Activated T-cell treated with anti-CD3 and anti-CD28 coated beads, Interleukin-2, amount 50 U/mL, for 1 hour (primary cell): ENCODE results near the gene SNED1.
"Not testable (repeated sequence)": the region's sequence is repeated elsewhere in the genome, so short reads cannot be mapped to it uniquely, and the experiment has no call there.

Source experiments
- DNase-seq: peaks from one replicate; pipeline ENCODE4 v3.0.0-alpha.2; 2020

The SNED1 gene

DNA sequence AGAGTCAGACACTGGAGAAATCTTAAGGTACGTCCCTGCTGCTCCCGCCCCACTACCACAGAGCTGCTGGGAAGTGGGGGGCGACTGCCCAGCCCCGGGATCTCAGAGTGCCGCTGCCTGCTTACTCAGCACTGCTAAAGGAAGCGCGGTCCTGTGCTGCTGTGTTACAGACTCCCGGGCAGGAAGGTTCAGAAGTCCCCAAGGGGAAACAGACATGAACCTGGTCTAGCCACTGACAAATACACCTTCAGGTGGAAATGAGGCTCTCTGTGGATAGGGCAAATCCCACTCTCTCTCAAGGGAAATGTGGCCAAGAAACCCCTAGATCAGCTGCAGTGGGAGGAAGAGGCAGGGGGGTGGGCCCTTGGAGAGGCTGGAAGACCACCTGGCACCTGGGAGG lies 90.0 kb downstream of the SNED1 start:
- no peak for DNase-seq

DNA sequence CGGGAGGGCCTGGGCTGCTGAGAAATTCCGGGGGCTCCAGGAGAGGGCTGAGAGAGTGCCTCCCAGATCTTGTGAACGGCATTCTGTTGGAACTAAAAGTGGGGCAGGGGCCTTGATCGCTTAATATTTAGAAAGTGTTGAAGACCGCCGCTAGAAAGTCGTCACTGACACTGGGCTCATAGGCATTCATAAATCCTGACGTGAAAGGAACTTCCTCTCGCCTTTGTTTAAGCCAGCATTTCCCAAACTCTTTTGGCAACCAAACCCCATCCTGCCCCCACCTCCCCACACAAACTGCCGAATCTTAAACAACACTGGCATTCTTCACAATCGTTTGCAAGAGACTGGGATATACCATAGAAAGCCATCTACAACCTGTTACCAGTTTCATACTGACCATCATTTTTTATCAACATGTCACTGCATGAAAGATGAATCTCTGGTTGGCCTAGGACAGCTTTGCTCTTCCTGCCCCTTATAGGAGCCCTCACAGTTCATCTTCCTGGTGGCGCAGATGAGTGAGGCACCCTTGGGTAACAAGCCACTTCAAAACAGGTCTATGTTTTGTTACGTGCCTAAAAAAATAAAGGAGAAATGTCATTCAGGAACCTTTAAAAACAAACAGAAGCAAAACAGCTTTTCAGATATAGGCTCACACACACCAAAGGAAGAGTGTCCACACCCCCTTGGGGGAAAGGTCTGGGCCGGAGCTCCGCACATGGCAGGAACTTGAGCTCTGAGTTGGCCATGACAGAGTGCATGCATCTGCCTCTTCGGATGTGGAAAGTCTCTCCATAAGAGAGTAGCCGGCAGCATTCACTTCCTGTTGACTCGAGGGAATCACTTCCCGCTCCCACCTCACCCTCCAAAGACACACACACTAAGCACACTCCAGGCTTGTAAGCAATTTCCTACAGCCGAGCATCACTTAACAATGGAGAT lies 90.6 kb downstream of the SNED1 start:
- DNase-seq, result no peak

DNA sequence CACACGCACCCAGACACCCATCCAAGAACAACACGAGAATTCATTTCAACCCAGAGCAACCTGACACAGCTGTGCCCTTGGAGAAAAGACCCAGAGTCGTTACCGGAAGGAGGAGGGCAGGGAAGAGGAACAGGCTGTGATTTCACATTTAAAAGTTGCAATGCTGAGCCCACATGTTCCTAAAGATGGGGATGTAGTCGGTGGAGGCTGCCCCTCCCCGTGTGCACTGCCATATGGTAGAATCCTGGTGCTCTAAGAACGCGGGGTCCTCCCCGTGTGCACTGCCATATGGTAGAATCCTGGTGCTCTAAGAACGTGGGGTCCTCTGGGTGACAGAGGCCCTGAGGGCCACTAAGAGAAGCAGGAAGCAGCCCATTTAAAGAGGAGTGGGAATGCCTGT lies 92.8 kb downstream of the SNED1 start:
- DNase-seq, result no peak

DNA sequence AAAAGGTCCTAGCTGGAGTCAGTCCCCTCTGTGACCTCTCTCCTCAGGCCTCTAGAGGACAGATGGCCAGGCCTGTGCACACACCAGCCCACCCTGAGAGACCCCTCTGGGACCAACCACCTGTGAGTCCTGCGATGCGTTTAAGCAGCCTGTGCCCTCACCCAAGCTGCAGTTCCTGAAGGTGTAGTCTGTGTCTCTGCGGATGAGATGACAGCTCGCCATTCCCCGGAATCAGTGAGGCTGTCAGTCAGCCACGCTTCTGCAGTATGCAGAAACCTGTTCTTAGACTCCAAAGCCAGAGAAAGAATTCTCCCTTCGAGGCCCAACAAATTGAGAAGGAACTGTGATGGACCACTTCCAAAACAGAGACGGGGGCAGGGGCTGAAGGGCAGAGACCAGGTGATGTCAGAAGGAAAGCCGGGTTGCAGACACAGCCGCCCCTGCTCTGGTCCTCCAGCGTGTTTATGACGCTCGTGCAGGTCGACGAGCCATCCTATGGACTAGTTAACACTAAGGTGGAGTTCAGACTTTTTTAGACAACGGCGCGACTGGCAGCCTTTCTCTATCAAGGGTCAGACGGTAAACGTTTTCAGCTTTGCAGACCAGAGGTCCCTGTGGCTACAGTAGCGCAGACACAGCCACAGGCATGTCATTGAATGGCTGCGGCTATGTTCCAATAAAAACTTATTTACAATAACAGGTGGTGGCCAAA lies 93.5 kb downstream of the SNED1 start:
- DNase-seq, result no peak

DNA sequence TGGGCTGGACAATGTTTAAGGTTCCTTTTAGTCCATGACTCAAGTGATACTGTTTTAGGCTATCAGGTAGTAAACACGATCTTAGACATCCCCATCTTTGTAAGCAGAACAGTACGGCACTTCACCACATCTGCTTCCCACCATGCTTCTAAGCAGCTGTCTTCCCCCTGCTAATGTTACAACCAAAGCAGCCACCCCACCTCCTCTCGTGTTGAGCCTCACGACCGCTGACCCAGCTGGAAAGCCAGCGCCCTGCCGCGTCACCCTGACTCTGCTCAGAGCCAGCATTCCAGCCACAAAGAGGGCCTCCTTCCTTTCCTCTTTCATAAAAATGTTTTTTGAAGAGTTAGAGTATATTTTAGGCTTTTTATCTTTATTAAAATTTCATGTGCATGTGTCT lies 94.3 kb downstream of the SNED1 start:
- DNase-seq, result no peak

DNA sequence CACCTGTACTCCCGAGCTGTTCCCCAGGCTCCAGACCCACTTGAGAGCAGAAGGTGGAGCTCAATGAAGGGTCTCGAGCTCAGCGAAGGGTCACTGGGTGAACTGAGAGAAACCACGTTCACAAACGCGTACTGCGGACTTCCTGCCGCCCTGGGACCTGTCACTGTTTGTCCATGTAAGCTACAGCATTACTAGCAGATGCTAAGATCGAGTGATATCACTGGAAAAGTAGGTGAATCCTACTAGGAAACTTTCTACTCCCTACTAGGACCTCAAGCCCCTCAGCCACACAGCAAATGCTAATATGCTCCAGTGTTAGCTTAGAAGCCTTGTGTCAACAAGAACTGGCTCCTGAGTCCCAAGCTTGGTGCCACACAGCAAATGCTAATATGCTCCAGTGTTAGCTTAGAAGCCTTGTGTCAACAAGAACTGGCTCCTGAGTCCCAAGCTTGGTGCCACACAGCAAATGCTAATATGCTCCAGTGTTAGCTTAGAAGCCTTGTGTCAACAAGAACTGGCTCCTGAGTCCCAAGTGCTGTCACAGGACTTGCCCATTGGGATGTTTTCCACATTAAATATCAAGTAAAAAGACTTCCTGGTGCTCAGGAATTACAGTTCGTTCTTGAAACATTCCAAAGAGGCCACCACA lies 94.8 kb downstream of the SNED1 start:
- DNase-seq, result not testable (repeated sequence)

DNA sequence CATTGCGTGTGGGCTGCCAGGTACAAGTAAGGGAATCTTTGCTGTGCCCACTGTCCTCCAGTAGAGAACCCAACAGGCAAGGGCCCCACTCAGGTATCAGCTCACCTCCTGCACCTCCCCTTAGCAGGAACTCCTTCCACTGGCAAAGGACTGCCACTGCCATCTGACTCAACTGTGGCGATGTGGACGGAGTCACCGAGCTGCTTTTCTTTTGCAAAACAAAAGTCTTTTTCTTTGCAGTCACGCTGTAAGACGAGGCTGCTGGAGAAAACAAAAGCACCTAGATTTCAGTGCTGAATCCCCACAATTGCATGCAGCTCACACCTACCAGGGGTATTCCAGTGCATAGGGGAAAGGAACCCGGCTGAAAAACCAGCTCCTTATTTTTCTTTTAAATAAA lies 95.8 kb downstream of the SNED1 start:
- DNase-seq, result no peak

DNA sequence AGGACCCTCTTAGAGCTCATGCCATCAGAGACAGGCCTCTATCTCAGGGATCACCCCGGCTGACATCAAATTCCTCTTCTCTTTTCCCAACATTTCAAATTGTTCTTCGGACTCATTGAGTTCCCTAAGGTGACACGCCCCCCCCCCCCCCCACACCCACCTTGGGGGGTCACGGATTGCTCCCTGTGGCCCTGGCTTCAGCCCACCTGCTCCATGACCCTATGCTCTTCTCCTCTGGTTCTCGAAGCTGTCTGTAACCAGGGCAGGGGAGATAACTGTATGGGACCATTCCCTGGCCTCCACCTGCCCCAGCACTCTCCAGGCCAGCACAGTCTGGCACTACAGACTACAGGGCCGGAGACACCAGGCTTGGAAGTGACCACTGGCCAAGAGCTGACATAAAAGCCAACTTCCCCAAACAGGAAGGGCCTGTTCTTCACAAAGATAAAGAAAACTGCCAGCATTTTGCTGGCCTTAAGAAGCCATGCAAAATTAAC lies 96.6 kb downstream of the SNED1 start:
- DNase-seq, result no peak

DNA sequence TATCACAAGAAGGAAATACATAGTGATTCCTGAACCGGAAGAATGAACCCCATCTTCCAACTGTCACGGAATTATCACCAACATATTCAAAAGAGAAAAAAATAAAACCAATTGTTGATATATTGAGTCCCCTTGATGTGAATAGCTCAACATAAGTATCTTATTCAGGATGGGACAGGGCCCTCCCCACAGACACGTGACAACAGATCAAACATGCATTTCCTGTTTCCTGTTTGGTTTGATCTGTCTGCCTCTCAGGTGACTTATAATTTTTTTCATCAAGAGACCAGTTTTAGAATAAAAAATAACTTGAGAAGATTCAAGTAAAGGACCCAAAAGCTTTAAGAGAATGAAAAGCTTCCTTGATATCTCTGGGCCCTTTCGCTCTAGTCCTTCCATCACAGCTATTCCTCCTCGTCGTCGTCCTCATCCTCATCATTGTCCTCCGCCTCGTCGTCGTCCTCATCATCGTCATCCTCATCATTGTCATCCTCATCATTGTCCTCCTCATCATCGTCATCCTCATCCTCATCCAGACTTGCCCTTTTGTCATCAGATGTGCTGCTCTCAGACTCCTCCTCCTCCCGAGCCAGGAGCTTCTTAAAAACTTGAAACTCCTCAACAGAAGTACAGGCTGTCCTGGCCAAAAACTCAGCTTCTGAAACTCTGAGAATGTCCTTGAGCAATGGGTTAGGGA lies 97.3 kb downstream of the SNED1 start:
- DNase-seq, result no peak

DNA sequence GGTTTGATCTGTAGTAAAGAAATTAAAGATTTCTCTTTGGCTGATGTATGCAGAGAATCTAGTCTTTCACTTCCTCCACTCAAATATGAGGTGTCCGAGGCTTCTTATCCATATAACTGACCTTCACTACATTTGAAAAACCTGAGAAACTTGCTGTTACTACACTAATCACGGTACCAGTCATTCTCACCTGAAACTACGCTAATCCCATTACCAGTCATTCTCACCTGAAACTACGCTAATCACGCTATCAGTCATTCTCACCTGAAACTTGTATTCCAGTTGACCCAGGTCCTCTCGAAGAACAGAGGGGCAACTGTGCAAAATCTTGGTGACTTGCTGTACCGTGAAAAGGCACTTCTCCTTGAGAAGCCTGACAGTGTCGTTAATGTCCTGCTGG lies 98.6 kb downstream of the SNED1 start:
- no peak for DNase-seq

DNA sequence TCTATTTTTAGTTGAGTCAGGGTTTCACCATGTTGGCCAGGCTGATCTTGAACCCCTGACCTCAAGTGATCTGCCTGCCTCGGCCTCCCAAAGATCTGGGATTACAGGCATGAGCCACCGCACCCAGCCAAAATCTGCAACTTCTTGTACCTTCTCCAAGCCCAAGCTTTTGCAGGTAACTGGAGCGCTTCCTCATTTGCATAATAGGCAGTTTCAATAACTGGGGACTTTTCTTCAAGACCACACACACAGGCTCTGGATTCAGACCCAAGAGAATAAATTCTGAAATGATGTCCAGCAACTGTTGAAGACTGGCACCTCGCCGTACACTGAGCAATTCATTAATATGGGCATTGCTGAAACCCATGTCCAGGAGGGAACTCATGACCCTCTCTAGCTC lies 100.8 kb downstream of the SNED1 start:
- no peak for DNase-seq

DNA sequence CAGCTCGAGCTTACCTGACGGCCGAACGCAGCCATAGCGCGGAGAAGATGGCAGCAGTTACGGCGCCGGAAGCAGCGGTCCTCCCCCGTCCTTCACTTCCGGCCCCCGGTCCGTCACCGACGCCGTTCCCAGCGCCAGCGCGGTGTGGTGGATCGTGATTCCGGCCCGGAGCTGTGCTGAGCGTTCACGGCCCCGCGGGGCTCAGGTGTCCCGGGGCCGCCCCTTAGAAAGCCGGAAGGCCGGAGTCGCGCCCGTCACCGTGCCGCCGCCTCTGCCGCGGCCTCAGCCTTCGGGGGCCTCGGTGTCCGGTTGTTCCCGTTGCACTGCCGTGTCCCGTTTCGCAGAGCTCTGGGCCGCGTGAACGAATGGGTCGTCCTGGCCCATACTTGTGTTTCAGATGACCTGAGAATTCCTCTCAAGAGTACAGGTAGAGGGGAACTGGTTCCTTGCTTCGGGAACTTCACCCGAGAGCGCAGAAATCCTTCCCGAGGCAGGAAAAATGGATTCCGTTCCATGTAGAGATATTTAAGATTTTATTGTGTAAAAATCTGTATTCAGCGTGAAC lies 103.9 kb downstream of the SNED1 start, which contains the start of gene MTERF4:
MTERF4 (minus strand) TSS at position 49 of the 565 bp plus-strand sequence; CDS start at position 35, 14 bp downstream.
- DNase-seq, result peak; percentile 89

DNA sequence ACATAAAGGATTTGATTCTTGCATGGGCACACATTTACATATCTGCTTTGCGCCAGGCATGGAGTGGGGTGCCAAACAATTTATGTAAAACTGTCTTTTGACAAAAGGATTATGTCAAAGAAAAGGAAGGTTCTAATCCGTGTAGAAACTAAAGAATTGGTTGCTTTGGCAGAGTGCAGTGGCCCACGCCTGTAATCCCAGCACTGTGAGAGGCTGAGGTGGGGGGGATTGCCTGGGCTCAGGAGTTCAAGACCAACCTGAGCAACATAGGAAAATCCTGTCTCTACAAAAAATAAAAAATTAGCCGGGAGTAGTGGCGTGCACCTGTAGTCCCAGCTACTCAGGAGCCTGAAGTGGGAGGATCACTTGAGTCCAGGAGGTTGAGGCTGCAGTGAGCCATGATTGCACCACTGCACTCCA lies 104.8 kb downstream of the SNED1 start:
- no peak for DNase-seq

DNA sequence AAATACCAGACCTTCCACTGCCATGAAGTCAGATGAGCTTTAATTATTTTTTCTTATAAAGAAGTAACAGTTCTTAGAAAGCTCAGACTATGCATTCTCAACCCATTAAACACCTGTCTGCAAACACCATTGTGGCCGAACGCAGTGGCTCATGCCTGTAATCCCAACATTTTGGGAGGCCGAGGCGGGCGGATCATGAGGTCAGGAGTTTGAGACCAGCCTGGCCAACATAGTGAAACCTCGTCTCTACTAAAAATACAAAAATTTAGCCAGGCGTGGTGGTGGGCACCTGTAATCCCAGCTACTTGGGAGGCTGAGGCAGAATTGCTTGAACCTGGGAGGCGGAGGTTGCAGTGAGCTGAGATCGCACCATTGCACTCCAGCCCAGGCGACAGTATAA lies 106.2 kb downstream of the SNED1 start:
- not testable (repeated sequence) for DNase-seq

DNA sequence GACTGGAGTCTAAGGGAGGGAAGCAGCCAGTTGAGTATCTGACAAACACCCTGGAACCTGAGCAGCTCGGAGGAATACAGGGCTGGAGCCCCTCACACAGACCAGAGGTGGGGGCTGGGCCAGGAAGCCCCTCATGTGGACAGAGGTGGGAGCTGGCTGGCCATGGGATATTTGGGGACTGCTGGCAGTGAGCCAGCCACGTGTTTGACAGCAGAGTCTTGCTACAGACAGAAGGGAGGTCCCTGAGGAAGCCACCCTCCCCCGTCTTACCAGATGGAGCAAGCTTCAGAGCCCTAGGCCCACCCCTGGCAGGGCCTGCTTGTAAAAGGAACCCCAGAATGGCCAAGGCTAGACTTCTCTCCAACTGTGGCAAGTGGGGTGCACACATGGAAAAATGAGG lies 107.2 kb downstream of the SNED1 start:
- no peak for DNase-seq

DNA sequence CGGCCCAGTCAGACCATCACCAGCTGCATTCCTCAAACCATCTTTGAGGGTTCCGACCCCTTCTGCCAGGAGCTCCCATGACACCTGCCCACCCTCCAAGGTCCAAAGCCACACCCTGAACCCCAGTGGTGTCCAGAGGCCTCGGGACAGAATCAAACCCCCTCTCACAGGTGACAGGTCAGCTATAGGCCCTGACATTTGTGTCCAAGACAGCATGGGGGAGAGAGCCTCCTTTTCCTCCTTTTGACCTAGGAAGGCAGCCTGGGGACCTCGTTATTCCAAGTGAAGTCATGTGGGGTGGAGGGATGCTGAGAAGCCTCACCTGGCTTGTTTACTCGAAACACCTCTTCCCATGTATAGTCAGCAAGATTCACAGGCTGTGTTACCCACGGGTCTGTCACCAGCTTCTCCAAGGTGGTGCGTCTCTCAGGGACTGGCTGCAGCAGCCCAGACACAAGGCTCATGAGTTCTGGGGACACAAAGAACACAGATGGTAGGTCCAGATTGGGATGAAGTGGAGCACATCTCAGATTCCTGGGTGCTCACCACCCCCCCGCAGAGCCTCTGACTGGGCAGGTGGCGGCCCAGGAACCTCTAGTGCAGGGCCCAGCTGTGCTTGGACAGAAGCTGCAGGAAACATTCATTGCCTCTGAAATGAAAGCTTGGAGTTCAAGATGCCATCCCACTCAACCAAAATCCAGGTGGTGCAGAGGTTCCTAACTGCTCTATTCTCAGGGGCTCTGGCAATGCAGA lies 108.8 kb downstream of the SNED1 start:
- no peak for DNase-seq

DNA sequence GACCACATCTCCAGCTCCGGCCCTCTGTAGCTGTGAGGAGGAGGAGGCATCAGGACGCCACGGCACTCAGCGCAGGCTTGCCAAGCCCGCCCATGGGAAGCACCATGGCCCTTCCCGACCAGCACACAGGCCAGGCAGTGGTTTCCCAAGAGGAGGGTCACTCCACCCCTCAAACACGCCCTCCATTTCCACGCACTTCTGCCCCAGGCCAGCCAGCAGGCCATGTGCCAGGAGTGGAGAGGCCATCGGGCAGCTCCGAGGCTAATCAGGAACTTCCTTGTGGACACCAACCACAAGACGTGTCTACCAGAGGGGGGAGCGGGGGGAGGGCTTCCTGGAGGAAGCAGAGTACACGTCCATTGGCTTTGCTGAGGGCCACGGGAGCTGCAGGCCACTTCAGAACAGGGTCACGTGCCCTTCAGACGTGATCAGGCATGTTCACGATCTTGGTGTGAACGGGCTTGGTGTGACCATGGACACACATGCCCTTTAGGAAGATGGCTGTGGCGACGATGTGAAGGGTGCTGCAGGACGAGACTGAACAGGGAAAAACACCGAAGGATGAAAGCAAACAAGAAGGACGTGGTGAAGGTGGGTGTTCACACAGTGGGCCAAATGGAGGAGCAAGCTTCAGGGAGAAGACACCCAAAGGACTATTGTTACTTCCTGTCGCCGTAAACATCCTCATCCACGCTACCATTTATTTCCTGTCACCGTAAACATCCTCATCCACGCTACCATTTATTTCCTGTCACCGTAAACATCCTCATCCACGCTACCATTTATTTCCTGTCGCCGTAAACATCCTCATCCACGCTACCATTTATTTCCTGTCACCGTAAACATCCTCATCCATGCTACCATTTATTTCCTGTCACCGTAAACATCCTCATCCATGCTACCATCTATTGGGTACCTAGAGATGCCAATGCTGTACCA lies 110.1 kb downstream of the SNED1 start:
- peak; percentile 50 for DNase-seq

DNA sequence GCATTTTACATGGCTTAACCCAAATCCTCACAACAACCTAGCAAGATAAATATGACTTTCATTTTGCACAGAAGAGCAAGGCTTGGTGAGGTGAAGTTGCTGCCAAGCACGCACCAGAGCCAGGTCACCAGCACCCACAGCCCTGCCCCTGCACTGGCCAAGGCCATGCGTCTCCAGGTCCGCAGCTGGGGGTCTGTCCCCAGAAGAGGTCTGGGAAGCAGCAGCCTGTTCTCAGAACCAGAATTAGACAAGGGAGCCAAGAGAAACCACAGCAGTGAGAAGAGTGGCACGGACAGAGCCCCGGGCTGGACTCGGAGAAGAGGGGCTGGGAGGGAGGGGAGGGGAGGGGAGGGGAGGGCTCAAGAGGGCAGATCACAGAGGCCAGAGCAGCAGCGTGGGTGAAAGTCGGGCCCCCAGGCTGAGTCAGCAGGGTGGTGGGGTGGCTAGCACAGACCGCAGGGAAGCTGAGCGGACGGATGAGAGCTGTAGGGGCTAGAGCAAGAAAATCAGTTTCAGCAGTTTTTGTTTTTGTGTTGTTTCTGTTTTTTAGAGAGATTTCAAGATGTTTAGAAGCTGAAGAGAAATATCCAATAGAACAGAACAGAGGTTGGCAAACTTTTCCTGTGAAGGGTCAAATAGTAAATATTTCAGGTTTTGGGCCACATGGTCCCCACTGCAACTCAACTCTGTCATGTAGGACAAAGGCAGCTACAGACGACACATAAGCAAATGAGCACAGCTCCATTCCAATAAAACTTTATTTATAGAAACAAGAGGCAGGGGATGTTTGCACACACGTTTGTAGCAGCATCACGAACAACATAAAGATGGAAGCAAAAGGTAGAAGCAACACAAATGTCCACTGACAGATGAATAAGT lies 111.0 kb downstream of the SNED1 start:
- peak; percentile 44 for DNase-seq

DNA sequence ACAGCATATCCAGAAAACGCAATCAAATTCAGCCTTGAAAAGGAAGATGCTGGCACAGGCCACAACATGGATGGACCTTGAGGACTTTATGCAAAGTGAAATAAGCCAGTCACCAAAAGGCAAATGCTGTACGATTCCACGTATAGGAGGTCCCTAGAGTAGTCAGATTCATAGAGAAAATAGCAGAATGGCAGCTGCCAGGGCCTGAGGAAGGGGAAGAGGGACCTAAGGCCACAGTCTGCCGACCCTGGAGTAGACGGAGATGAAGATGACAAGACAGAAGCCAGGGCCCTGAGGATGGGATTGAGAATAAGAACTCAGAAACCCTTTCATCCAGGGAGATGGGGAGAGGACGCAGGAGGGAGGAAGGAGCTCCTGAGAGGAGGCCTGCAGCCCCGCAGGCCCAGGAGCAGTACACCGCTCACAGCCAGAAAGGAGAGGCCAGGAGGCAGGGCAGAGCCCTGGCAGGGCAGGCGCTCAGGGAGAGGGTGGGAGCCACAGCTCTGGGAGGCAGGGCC lies 111.7 kb downstream of the SNED1 start:
- no peak for DNase-seq
